GM18951 (cell line): ENCODE results near the gene PAX5.

Experiments
- POLR2A ChIP-seq: IDR thresholded peaks from 4 replicates; pipeline ENCODE4 v1.6.1; 2011; ENCODE audit warnings: mild to moderate bottlenecking; ENCODE audit not compliant: insufficient read length, insufficient read depth; ENCODE audit errors: extremely low read depth
- in situ Hi-C: fragments of 300-500 bp; cut with MboI; formaldehyde crosslinking; loops from one replicate; pipeline ENCODE4 v1.12.0; 2022; ENCODE audit warnings: low sequenced_read_pairs, mixed read lengths, inconsistent platforms; ENCODE audit not compliant: unreplicated experiment

Gene PAX5

DNA sequence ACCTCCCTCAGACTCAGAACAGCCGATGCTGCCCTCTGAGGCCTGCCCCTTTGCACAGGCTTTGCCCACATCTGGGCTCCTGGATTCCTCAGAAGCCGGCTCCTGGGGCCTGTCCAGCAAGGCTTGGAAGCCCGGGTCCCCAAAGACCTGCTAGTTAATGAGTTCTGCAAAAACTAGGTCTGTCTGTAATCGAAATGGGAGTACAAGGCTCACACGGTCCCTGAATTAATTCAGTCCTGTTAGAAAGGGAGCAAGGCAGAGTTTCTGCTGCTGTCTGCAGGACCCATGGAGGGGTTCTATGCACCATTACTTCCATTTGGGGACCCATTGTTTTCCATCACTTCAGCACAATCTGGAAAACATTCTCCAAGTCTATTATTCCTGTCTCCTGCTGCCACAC, 239.6 kb downstream of the PAX5 start:
- no peak for TF ChIP-seq POLR2A

DNA sequence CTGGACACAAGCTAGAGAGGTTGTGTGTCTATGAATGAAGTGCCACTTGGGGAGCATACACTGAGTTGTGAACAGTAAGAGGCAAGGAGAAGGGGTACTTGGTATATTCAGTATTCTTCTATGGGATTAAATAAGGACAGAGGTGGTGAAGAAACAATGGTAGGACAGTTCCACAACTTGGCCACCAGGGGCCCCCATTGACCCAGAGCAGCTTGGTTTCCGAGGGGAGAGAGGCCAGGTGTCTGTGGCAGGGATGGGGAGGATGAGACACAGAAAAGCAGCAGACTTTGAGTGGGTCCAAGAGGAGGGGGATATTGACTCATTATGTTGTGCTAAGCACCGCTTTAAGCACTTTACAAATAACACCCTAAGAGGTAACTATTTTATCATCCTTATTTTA, 240.8 kb downstream of the PAX5 start:
- in situ Hi-C loops = no loop called here
- no peak for TF ChIP-seq POLR2A

More for the DNA sequence above, 239.6 kb downstream of the PAX5 start:
- in situ Hi-C loops = no loop called here

GRCh38 chr9:36791222-36791950, 242.7 kb downstream of the PAX5 start:
- TF ChIP-seq POLR2A = no peak
- in situ Hi-C loops = no loop called here

GRCh38 chr9:36789886-36790285, 244.2 kb downstream of the PAX5 start:
- TF ChIP-seq POLR2A = no peak
- in situ Hi-C loops = no loop called here

- TF ChIP-seq POLR2A = no peak
- in situ Hi-C loops = no loop called here
Observed at GRCh38 chr9:36788534-36788933, 245.5 kb downstream of the PAX5 start.

DNA sequence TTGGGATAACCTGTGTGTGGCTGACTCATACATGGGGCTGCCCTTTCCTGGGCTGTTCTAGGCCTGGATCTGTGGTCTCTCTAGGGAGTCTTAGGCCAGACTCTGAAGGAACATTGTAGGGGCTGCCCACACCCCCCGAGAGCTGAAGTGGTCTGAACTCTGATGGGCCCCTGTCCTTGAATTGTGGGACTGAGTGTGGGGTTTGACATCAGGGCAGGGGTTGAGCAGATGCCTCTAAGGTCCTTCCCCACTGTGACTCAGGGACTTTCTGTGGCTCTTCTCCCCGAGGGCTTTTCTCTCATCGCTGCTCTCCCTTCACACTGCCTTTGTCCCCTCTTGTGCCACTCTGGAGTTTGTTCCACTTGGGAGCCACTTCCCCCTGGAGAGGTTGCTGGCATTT, 246.4 kb downstream of the PAX5 start:
- in situ Hi-C loops = no loop called here
- no peak for TF ChIP-seq POLR2A
